EL (cell line): Measurements from ENCODE around the gene NPTN.

Experiments
- DNase-seq: peaks from one replicate; pipeline ENCODE4 v3.0.0-alpha.2; 2016

Gene NPTN

GRCh38 chr15:73633111-73633990, at the start of gene NPTN:
Gene NPTN, minus strand, starts transcription at chr15:73633389. Its CDS starts 174 bp downstream, at chr15:73633215.
- peak; percentile 98 for DNase-seq

- DNase-seq = no peak
Measured at GRCh38 chr15:73682600-73683090, 49.5 kb upstream of the NPTN start.

- DNase-seq = no peak
Measured at GRCh38 chr15:73681856-73682599, 48.8 kb upstream of the NPTN start.

GRCh38 chr15:73681063-73681462, 47.9 kb upstream of the NPTN start:
- no peak for DNase-seq

GRCh38 chr15:73680549-73680948, 47.4 kb upstream of the NPTN start:
- no peak for DNase-seq

GRCh38 chr15:73679964-73680363, 46.8 kb upstream of the NPTN start:
- DNase-seq = no peak

GRCh38 chr15:73679180-73679579, 46.0 kb upstream of the NPTN start:
- DNase-seq = no peak

- no peak for DNase-seq
Measured at GRCh38 chr15:73678498-73678897, 45.3 kb upstream of the NPTN start.

- no peak for DNase-seq
Measured at GRCh38 chr15:73677733-73678132, 44.5 kb upstream of the NPTN start.

- peak; percentile 60 for DNase-seq
Measured at GRCh38 chr15:73677146-73677607, 44.0 kb upstream of the NPTN start.

GRCh38 chr15:73674587-73674986, 41.4 kb upstream of the NPTN start:
- no peak for DNase-seq

- DNase-seq = no peak
Measured at GRCh38 chr15:73660455-73660854, 27.3 kb upstream of the NPTN start.

GRCh38 chr15:73658645-73659044, 25.5 kb upstream of the NPTN start:
- DNase-seq = no peak

- no peak for DNase-seq
Measured at GRCh38 chr15:73655724-73656123, 22.5 kb upstream of the NPTN start.

- no peak for DNase-seq
Measured at GRCh38 chr15:73654659-73655058, 21.5 kb upstream of the NPTN start.

GRCh38 chr15:73650416-73651126, 17.4 kb upstream of the NPTN start:
- peak; percentile 45 for DNase-seq

GRCh38 chr15:73648014-73648295, 14.8 kb upstream of the NPTN start:
- DNase-seq = no peak

GRCh38 chr15:73647259-73648013, 14.2 kb upstream of the NPTN start:
- DNase-seq = no peak

GRCh38 chr15:73639464-73639863, 6.3 kb upstream of the NPTN start:
- DNase-seq = peak; percentile 38

GRCh38 chr15:73637527-73637926, 4.3 kb upstream of the NPTN start:
- DNase-seq = no peak

GRCh38 chr15:73633991-73634495, 854 bp upstream of the NPTN start:
- peak; percentile 96 for DNase-seq

GRCh38 chr15:73632670-73633058, 525 bp downstream of the NPTN start:
- DNase-seq = no peak
